Activated CD4-positive, alpha-beta T cell treated with anti-CD3 and anti-CD28 coated beads for 36 hours (primary cell): ENCODE data around the gene TRIM23. TPM values are rescaled to one million over a fixed set of nuclear protein-coding genes. Genes with fewer than 3 reads are reported as not detected.
"Not testable (repeated sequence)": the region's sequence is repeated elsewhere in the genome, so short reads cannot be mapped to it uniquely, and the experiment has no call there.

Experiments
- ATAC-seq: fragments of 200-7000 bp; cut with Tn5 transposase; one replicate; pipeline ENCODE4 v1.10.0; 2021; ENCODE audit warnings: mild to moderate bottlenecking, moderate library complexity
- CTCF ChIA-PET: fragments of 350-600 bp; sonication (Branson Sonifier 250); formaldehyde crosslinking; loops from one replicate; lab custom pipeline; 2021; ENCODE audit warnings: antibody characterized with exemption; lab: Charles Lee
- POLR2A ChIA-PET: fragments of 350-600 bp; sonication (Branson Sonifier 250); formaldehyde crosslinking; loops from one replicate; lab custom pipeline; 2021; ENCODE audit warnings: antibody characterized with exemption, inconsistent platforms; lab: Charles Lee
- DNase-seq: peaks from one replicate; pipeline ENCODE4 v3.0.0-alpha.2; 2020
- H3K27ac Mint-ChIP-seq: one replicate; pipeline ENCODE4 v1.8.0; 2021; ENCODE audit warnings: mixed read lengths
- H3K27me3 Mint-ChIP-seq: one replicate; pipeline ENCODE4 v1.8.0; 2021; ENCODE audit warnings: mixed read lengths
- H3K36me3 Mint-ChIP-seq: one replicate; pipeline ENCODE4 v1.8.0; 2021; ENCODE audit warnings: low read depth, mixed read lengths
- H3K4me1 Mint-ChIP-seq: one replicate; pipeline ENCODE4 v1.8.0; 2021; ENCODE audit warnings: mixed read lengths
- H3K4me3 Mint-ChIP-seq: one replicate; pipeline ENCODE4 v1.8.0; 2021; ENCODE audit warnings: mild to moderate bottlenecking, moderate library complexity, mixed read lengths
- H3K9me3 Mint-ChIP-seq: one replicate; pipeline ENCODE4 v1.8.0; 2021; ENCODE audit warnings: low read depth, mixed read lengths
- intact Hi-C, 2 experiments: fragments of 100-400 bp; cut with DNase I in 1 of 2; cut with micrococcal nuclease in 1 of 2; formaldehyde crosslinking; loops; one replicate each; pipeline versions ENCODE4 v1.14.2 to v1.15.1; 2022 to 2024; cut with DNase I, micrococcal nuclease
- total RNA-seq, 2 experiments: library from RNA; stranded (reverse); gene quantifications; one replicate each; pipeline ENCODE4 v1.2.3, GENCODE V29; 2021

Gene TRIM23
- total RNA-seq, 2 experiments from 2014 or later = 3.5 to 6.0 TPM

DNA sequence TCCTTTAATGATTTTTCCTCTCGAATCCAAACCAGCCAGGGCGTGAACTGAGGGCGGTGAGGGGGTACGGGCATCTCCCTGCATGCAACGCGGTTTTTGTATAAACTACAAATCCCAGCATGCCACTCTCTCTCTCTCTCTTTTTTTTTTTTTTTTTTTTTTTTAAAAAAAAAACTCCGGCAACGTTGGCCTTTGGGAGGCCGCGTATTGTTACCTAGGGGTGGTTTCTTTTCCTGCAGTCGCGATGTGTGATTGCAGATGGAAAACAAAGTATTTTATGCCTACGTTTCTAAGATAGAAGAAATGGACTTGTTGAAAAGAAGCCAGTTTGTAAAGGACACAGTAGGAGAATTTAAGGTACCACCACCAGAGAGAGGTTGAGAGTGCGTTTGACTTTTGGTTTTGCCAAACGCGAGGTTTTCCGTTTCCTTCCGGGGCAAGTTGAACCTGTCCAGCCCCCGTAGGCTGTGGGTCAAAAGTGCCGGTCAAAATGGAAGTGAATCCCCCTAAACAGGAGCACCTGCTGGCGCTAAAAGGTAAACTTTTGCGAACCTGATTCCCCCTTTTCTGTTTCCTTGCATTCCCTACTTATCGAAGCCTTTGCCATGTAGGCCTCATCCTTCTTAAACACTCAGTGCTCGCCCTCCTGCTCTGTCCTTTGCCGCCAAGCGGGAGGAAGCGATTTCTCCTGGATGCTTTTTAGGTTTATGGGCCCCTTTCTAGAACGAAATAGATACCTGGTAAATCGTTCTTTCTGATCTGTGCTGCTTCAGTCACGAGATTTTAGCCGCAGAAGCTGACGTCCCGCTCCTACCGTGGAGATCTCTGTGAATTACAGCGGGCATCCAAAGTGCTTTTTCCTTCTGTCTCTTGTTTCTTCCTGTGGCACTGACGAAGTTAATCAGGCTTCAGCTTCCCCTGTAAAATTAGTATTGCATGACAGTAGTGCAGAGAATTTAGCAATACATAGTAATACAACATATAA, 730 bp upstream of the TRIM23 start, which contains the start of the genes SHLD3 and TRAPPC13:
SHLD3 (plus strand) TSS at position 457 of the 985 bp plus-strand sequence. CDS start 4,561 bp downstream, outside the sequence.
TRAPPC13 (plus strand) TSS at position 457 of the 985 bp plus-strand sequence; CDS start at position 491, 34 bp downstream.
- DNase-seq (peak; percentile 88), ATAC-seq (peak; percentile 78)
- intact Hi-C loops = loop anchor here (1.0 to 10.0 kb wide), 9 partner anchors 62 to 856 kb away; partner anchors contain the start of genes CENPK (in 2 of the 2), PPWD1 (in 2 of the 2), SREK1 (in 2 of the 2) and ADAMTS6 (in 1 of the 2)
- Mint-ChIP-seq H3K27me3 (no peaks in the 10 kb centered on the region), H3K36me3 (peaks cover 6% of the 10 kb centered on the region), H3K27ac (peak within 1 kb of the TSS; percentile 96), H3K4me3 (peak within 1 kb of the TSS; percentile 85), H3K4me1 (peaks cover 44% of the 10 kb centered on the region), H3K9me3 (no peaks in the 10 kb centered on the region)
- POLR2A ChIA-PET = interaction anchor here (0.7 to 0.8 kb wide), 2 partner anchors 53 to 519 kb away, joined by 4 to 6 read pairs; partner anchors contain the start of gene SREK1
- CTCF ChIA-PET = interaction anchor here (0.6 to 1.4 kb wide), 5 partner anchors 11 to 814 kb away, joined by 3 to 7 read pairs (median 3); no protein-coding TSS in a partner anchor

GRCh38 chr5:65623482-65623881, 651 bp downstream of the TRIM23 start:
- H3K36me3 Mint-ChIP-seq = peaks cover 3% of the 10 kb centered on the region
- no peaks in the 10 kb centered on the region for H3K9me3 Mint-ChIP-seq
- H3K4me3 Mint-ChIP-seq = peak overlapping the region; percentile 85
- H3K4me1 Mint-ChIP-seq = peaks cover 44% of the 10 kb centered on the region
- DNase-seq = peak; percentile 14
- H3K27ac Mint-ChIP-seq = peak overlapping the region; percentile 96
- intact Hi-C loops = loop anchor here (5.0 to 10.0 kb wide), 3 partner anchors 141 to 811 kb away; partner anchors contain the start of gene ADAMTS6 (in 1 of the 2)
- no peak for ATAC-seq
- POLR2A ChIA-PET = interaction anchor here (0.9 kb wide), 1 partner anchor 12 kb away, joined by 4 read pairs; no protein-coding TSS in a partner anchor
- H3K27me3 Mint-ChIP-seq = no peaks in the 10 kb centered on the region
- CTCF ChIA-PET = interaction anchor here (0.6 to 1.4 kb wide), 6 partner anchors 11 to 97 kb away, joined by 3 to 7 read pairs (median 3); partner anchors contain the start of genes CENPK and PPWD1

DNA sequence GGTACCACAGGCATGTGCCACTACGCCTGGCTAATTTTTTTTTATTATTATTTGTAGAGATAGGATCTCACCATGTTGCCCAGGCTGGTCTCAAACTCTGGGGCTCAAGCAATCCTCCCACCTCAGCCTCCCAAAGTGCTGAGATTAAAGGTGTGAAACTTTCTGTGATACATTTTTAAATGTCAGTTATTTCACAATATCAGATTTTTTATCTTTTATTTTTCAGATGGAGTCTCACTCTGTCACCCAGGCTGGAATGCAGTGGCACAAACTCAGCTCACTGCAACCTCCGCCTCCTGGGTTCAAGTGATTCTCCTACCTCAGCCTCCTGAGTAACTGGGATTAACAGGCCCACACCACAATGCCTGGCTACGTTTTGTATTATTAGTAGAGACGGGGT, 2.2 kb downstream of the TRIM23 start:
- CTCF ChIA-PET, H3K9me3 Mint-ChIP-seq, H3K27me3 Mint-ChIP-seq, H3K36me3 Mint-ChIP-seq, ATAC-seq, DNase-seq, H3K27ac Mint-ChIP-seq, H3K4me3 Mint-ChIP-seq: not testable (repeated sequence)
- POLR2A ChIA-PET = interaction anchor here (0.6 kb wide), 1 partner anchor 58 kb away, joined by 3 read pairs; no protein-coding TSS in a partner anchor
- intact Hi-C loops = loop anchor here (5.0 to 10.0 kb wide), 3 partner anchors 140 to 810 kb away; partner anchors contain the start of gene ADAMTS6 (in 1 of the 2)
- H3K4me1 Mint-ChIP-seq = peaks cover 37% of the 10 kb centered on the region

GRCh38 chr5:65620021-65620420, 4.1 kb downstream of the TRIM23 start:
- intact Hi-C loops = loop anchor here (5.0 to 10.0 kb wide), 3 partner anchors 138 to 808 kb away; partner anchors contain the start of gene ADAMTS6 (in 1 of the 2)
- CTCF ChIA-PET = interaction anchor here (1.0 kb wide), 1 partner anchor 12 kb away, joined by 3 read pairs; no protein-coding TSS in a partner anchor
- Mint-ChIP-seq H3K27ac (no peak overlapping the region), H3K9me3 (no peaks in the 10 kb centered on the region), H3K4me3 (no peak overlapping the region), H3K4me1 (peaks cover 29% of the 10 kb centered on the region), H3K27me3 (no peaks in the 10 kb centered on the region), H3K36me3 (peaks cover 7% of the 10 kb centered on the region)
- DNase-seq (no peak), ATAC-seq (no peak)
- POLR2A ChIA-PET = no interaction called here

GRCh38 chr5:65612298-65612907, 11.7 kb downstream of the TRIM23 start:
- Mint-ChIP-seq H3K4me1 (no peaks in the 10 kb centered on the region), H3K27me3 (no peaks in the 10 kb centered on the region), H3K27ac (no peak overlapping the region), H3K4me3 (no peak overlapping the region), H3K9me3 (no peaks in the 10 kb centered on the region), H3K36me3 (peaks cover 24% of the 10 kb centered on the region)
- intact Hi-C loops = no loop called here
- ChIA-PET CTCF (interaction anchor here (0.7 to 1.7 kb wide), 3 partner anchors 11 to 31 kb away, joined by 3 to 4 read pairs (median 4); partner anchors contain the start of gene TRIM23), POLR2A (interaction anchor here (1.6 kb wide), 1 partner anchor 11 kb away, joined by 4 read pairs; the partner anchor contains the start of gene TRIM23)
- DNase-seq = no peak
- ATAC-seq = no peak

DNA sequence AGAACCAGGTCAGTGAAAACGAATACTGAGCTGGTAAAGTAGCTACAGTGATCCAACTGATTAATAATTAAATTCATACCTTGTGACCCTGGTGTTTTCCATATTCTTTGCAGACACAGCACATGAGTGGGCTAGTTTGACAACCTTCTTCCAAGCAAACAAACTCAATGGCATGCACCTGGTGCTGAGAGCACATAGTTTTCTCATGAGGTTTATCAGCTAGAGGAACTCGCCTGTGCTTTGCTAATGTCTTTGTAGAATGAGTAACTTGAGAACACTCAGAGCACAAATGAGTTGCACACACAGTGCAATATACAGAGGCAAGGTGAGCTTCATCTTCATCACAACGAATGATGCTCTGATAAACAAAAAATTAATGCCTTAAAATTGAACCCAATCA, 12.6 kb downstream of the TRIM23 start:
- POLR2A ChIA-PET = interaction anchor here (0.7 to 1.6 kb wide), 2 partner anchors 12 kb away, joined by 3 to 4 read pairs; partner anchors contain the start of gene TRIM23
- Mint-ChIP-seq H3K4me1 (no peaks in the 10 kb centered on the region), H3K27ac (no peak overlapping the region), H3K4me3 (no peak overlapping the region), H3K36me3 (peaks cover 27% of the 10 kb centered on the region), H3K27me3 (no peaks in the 10 kb centered on the region), H3K9me3 (no peaks in the 10 kb centered on the region)
- intact Hi-C loops = no loop called here
- no peak for DNase-seq
- ATAC-seq = no peak
- CTCF ChIA-PET = interaction anchor here (0.7 to 1.7 kb wide), 3 partner anchors 12 to 30 kb away, joined by 3 to 4 read pairs (median 4); partner anchors contain the start of gene TRIM23

DNA sequence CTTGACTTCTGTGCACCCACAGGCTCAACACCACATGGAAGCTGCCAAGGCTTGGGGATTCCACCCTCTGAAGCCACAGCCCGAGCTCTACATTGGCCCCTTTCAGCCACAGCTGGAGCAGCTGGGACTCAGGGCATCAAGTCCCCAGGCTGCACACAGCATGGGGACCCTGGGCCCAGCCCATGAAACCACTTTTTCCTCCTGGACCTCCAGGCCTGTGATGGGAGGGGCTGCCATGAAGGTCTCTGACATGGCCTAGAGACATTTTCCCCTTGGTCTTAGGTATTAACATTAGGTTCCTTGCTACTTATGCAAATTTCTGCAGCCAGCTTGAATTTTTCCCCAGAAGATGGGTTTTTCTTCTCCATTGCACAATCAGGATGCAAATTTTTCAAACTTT, 22.4 kb downstream of the TRIM23 start:
- POLR2A ChIA-PET, ATAC-seq: not testable (repeated sequence)
- H3K36me3 Mint-ChIP-seq = peaks cover 52% of the 10 kb centered on the region

GRCh38 chr5:65588694-65589093, 35.4 kb downstream of the TRIM23 start:
- H3K4me3 Mint-ChIP-seq = no peak overlapping the region
- no peak overlapping the region for H3K27ac Mint-ChIP-seq
- ATAC-seq = no peak
- no peaks in the 10 kb centered on the region for H3K9me3 Mint-ChIP-seq
- H3K27me3 Mint-ChIP-seq = no peaks in the 10 kb centered on the region
- DNase-seq = no peak
- ChIA-PET CTCF (interaction anchor here (1.6 kb wide), 1 partner anchor 778 kb away, joined by 3 read pairs; no protein-coding TSS in a partner anchor), POLR2A (no interaction called here)
- intact Hi-C loops = no loop called here
- peaks cover 22% of the 10 kb centered on the region for H3K36me3 Mint-ChIP-seq
- no peaks in the 10 kb centered on the region for H3K4me1 Mint-ChIP-seq

More for the DNA sequence above, 22.4 kb downstream of the TRIM23 start:
- H3K4me1 Mint-ChIP-seq, H3K4me3 Mint-ChIP-seq, DNase-seq, CTCF ChIA-PET, H3K27ac Mint-ChIP-seq, intact Hi-C loops, H3K9me3 Mint-ChIP-seq, H3K27me3 Mint-ChIP-seq: not testable (repeated sequence)

DNA sequence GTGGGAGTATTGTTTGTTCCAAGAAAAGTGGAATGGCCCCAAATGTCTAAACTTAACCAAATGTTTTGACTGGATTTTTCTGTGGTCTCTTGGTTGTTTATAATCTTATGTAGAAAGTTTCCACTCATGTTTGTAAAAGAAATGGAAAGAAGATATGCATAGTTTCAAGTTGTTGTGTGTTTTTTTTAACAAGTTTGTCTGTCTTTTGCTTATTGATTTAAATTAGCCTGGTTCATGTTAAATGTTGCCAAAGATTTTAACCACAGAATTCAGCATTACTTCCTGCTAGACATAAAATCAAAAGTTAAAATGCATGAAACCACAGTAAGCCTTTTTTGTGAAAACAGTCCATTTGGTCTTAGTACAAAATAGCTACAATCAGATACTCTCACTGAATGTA, 47.0 kb downstream of the TRIM23 start:
- no peak overlapping the region for H3K4me3 Mint-ChIP-seq
- H3K36me3 Mint-ChIP-seq = peaks cover 44% of the 10 kb centered on the region
- POLR2A ChIA-PET = no interaction called here
- no peaks in the 10 kb centered on the region for H3K27me3 Mint-ChIP-seq
- H3K9me3 Mint-ChIP-seq = no peaks in the 10 kb centered on the region
- intact Hi-C loops = no loop called here
- ATAC-seq = no peak
- CTCF ChIA-PET = no interaction called here
- peaks cover 20% of the 10 kb centered on the region for H3K4me1 Mint-ChIP-seq
- H3K27ac Mint-ChIP-seq = peak overlapping the region; percentile 53
- no peak for DNase-seq

- DNase-seq (no peak), ATAC-seq (no peak)
- no peaks in the 10 kb centered on the region for H3K27me3 Mint-ChIP-seq
- peaks cover 36% of the 10 kb centered on the region for H3K4me1 Mint-ChIP-seq
- H3K4me3 Mint-ChIP-seq = no peak overlapping the region
- no peak overlapping the region for H3K27ac Mint-ChIP-seq
- peaks cover 23% of the 10 kb centered on the region for H3K36me3 Mint-ChIP-seq
- POLR2A ChIA-PET = interaction anchor here (0.6 kb wide), 1 partner anchor 9 kb away, joined by 3 read pairs; no protein-coding TSS in a partner anchor
- CTCF ChIA-PET = interaction anchor here (1.0 to 1.6 kb wide), 2 partner anchors 9 to 11 kb away, joined by 4 to 5 read pairs; no protein-coding TSS in a partner anchor
- intact Hi-C loops = no loop called here
- H3K9me3 Mint-ChIP-seq = no peaks in the 10 kb centered on the region
These were observed 53.4 kb downstream of the TRIM23 start for GRCh38 chr5:65570598-65571226.
